NOMO-1 treated with DMSO at 0.1 percent for 48 hours (cell line): ENCODE data around the gene OLA1.
"Not testable (repeated sequence)": the region's sequence is repeated elsewhere in the genome, so short reads cannot be mapped to it uniquely, and the experiment has no call there.

Experiments
- DNase-seq: peaks from one replicate; lab custom pipeline; 2025; ENCODE audit not compliant: unreplicated experiment; lab: John Stamatoyannopoulos, UW

The OLA1 gene

GRCh38 chr2:174248187-174248997, at the start of gene OLA1:
OLA1 (minus strand) TSS chr2:174248532; CDS start chr2:174246815, 1,717 bp downstream.
- peak; percentile 91 for DNase-seq

GRCh38 chr2:174292908-174293307, 44.6 kb upstream of the OLA1 start:
- DNase-seq: no peak

- no peak for DNase-seq
Observed at GRCh38 chr2:174286172-174286571, 37.8 kb upstream of the OLA1 start.

- peak; percentile 64 for DNase-seq
Observed at GRCh38 chr2:174282441-174282840, 34.1 kb upstream of the OLA1 start.

GRCh38 chr2:174281736-174282135, 33.4 kb upstream of the OLA1 start:
- no peak for DNase-seq

- no peak for DNase-seq
Observed at GRCh38 chr2:174280596-174280995, 32.3 kb upstream of the OLA1 start.

GRCh38 chr2:174270263-174270662, 21.9 kb upstream of the OLA1 start:
- not testable (repeated sequence) for DNase-seq

- DNase-seq: no peak
Observed at GRCh38 chr2:174266288-174266687, 18.0 kb upstream of the OLA1 start.

GRCh38 chr2:174263997-174264396, 15.7 kb upstream of the OLA1 start:
- DNase-seq: no peak

- DNase-seq: peak; percentile 76
Observed at GRCh38 chr2:174259981-174260380, 11.6 kb upstream of the OLA1 start.

GRCh38 chr2:174254267-174254666, 5.9 kb upstream of the OLA1 start:
- DNase-seq: no peak

GRCh38 chr2:174248998-174249592, 763 bp upstream of the OLA1 start:
- no peak for DNase-seq

- peak; percentile 28 for DNase-seq
Observed at GRCh38 chr2:174247474-174248186, 702 bp downstream of the OLA1 start.

- no peak for DNase-seq
Observed at GRCh38 chr2:174246944-174247381, 1.4 kb downstream of the OLA1 start.

- DNase-seq: not testable (repeated sequence)
Observed at GRCh38 chr2:174245628-174246027, 2.7 kb downstream of the OLA1 start.

GRCh38 chr2:174245065-174245464, 3.3 kb downstream of the OLA1 start:
- DNase-seq: no peak

- no peak for DNase-seq
Observed at GRCh38 chr2:174243812-174244211, 4.5 kb downstream of the OLA1 start.

GRCh38 chr2:174240097-174240496, 8.2 kb downstream of the OLA1 start:
- DNase-seq: no peak

- DNase-seq: no peak
Observed at GRCh38 chr2:174236429-174236828, 11.9 kb downstream of the OLA1 start.

- DNase-seq: no peak
Observed at GRCh38 chr2:174235680-174236079, 12.7 kb downstream of the OLA1 start.

GRCh38 chr2:174233771-174234275, 14.5 kb downstream of the OLA1 start:
- DNase-seq: peak; percentile 2

GRCh38 chr2:174227748-174228147, 20.6 kb downstream of the OLA1 start:
- DNase-seq: no peak
